ENCODE data around the gene ITPKB. TPM values are rescaled to one million over a fixed set of nuclear protein-coding genes. Genes with fewer than 3 reads are reported as not detected.
"Not testable (repeated sequence)": the region's sequence is repeated elsewhere in the genome, so short reads cannot be mapped to it uniquely, and the experiment has no call there.

The ITPKB gene
- polyA plus RNA-seq, 3 donors from 2014 or later: 14.1 to 37.8 (median 18.7) TPM

DNA sequence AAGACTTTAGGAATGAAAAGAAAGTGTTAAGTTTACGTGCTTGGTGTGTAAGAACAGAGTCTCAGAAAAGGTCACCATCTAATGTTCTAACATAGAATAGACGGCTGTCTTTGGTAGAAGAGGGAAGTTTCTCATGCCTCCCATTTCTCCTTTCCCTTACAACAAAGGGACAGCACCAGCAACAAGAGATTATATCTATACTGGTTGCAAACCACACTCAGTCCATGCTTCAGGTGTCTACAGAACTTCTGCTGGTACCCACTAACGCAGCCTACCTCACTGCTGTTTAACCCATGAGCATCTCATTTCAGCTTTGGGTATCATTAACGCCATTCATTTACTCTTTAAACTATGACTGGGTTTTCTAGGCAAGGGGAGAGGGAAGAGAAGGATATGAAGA is 9.2 kb upstream of the ITPKB start:
- no peak for DNase-seq
- no peaks in the 10 kb centered on the region for H3K9me3 Mint-ChIP-seq
- H3K36me3 Mint-ChIP-seq: no peaks in the 10 kb centered on the region
- H3K27me3 Mint-ChIP-seq (ENCODE audit: low read depth in 3 of 3): peaks cover 0 to 2% (median 0%) of the 10 kb centered on the region in 3 donors
- H3K27ac Mint-ChIP-seq: no peak overlapping the region
- no peak overlapping the region for H3K4me3 Mint-ChIP-seq
- H3K4me1 Mint-ChIP-seq: peaks cover 1 to 2% of the 10 kb centered on the region in 2 donors

DNA sequence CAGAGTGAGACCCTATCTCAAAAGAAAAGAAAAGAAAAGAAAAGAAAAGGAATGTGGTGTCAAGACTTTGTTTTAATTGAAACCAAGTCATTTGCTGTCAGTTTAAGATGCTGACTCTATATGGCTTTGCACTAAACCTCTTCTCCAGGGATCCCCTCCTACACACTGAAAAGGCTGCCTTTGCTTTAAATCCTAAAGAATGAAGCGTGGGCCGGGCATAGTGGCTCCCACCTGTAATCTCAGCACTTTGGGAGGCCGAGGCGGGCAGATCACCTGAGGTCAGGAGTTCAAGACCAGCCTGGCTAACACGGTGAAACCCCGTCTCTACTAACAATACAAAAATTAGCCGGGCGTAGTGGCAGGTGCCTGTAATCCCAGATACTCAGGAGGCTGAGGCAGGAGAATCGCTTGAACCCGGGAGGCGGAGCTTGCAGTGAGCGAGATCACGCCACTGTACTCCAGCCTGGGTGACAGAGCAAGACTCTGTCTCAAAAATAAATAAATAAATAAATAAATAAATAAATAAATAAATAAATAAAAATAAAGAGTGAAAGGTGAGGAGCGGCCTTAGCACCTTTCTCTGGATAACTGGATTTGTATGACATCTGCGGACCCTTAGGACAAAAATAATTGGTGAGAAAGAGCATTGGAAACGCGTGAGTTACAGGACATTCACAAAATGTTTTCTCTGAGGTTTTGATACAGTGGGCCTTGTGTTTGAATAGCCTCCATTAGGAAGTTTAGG is 8.6 kb upstream of the ITPKB start:
- H3K27me3 Mint-ChIP-seq (ENCODE audit: low read depth in 3 of 3); H3K27ac Mint-ChIP-seq; H3K4me1 Mint-ChIP-seq; H3K9me3 Mint-ChIP-seq; DNase-seq; H3K4me3 Mint-ChIP-seq; H3K36me3 Mint-ChIP-seq: not testable (repeated sequence)

DNA sequence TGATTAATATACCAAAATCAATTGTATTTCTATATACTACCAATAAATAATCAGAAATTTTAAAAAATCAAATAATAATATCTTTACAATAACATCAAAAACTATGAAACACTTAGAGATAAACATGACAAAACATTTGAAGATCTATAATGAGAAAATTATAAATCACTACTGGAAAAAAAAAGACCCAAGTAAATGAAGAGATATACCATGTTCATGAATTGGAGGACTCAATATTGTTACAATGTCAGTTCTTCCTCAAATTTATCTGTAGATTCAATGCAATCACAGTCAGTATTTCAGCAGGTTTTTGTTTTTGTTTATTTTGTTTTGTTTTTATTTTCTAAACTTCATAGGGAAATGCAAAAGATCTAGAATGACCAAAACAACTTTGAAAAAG is 4.2 kb upstream of the ITPKB start:
- Mint-ChIP-seq H3K36me3 (no peaks in the 10 kb centered on the region), H3K4me1 (peaks cover 15 to 16% of the 10 kb centered on the region in 2 donors), H3K27ac (no peak overlapping the region), H3K4me3 (no peak overlapping the region), H3K27me3 (ENCODE audit: low read depth in 3 of 3) (peaks cover 6 to 9% (median 8%) of the 10 kb centered on the region in 3 donors), H3K9me3 (no peaks in the 10 kb centered on the region)
- no peak for DNase-seq

DNA sequence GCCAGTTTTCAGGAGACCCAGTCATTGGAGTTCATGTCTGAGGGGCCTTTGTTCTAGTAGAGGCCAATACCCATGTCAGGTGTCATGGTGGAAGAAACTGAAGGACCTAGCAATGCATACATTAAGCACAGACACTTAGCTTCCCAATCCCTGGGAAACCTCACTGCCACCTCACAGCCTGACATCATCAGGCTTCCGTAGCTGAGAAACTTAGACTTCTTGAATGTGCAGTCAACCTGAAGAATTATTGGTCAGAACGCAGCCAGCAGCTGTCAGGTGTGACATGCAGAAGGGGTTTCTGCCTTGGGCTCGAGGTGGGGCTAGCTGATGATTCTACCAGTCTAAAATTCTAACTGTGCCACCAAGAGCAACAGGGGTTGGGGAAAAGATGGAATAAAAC is 1.9 kb upstream of the ITPKB start:
- Mint-ChIP-seq H3K9me3 (no peaks in the 10 kb centered on the region), H3K4me3 (no peak overlapping the region), H3K27me3 (ENCODE audit: low read depth in 3 of 3) (peaks cover 5 to 11% (median 8%) of the 10 kb centered on the region in 3 donors), H3K27ac (peak overlapping the region in 2 of 6 donors; percentile 27 to 35), H3K36me3 (no peaks in the 10 kb centered on the region), H3K4me1 (peaks cover 16 to 20% of the 10 kb centered on the region in 2 donors)
- no peak for DNase-seq

DNA sequence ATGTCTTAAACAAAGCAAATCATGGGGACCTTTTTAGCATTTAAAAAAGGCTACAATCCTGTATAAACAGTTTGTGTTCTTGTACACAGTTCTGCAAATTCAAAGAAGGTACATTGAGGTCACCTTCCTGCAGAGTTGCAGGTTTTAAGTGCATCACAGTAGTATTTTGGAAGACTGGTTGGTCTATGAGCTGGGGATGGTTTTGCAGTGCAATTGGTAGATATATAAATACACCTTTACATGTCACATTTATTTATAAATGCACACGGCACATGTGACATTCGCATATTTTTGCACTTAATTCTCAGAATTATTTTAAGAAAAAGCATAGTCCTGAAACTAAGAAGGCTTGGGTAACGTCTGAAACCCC is 599 bp upstream of the ITPKB start:
- H3K4me3 Mint-ChIP-seq: peak overlapping the region; percentile 95 to 98 (median 97)

DNA sequence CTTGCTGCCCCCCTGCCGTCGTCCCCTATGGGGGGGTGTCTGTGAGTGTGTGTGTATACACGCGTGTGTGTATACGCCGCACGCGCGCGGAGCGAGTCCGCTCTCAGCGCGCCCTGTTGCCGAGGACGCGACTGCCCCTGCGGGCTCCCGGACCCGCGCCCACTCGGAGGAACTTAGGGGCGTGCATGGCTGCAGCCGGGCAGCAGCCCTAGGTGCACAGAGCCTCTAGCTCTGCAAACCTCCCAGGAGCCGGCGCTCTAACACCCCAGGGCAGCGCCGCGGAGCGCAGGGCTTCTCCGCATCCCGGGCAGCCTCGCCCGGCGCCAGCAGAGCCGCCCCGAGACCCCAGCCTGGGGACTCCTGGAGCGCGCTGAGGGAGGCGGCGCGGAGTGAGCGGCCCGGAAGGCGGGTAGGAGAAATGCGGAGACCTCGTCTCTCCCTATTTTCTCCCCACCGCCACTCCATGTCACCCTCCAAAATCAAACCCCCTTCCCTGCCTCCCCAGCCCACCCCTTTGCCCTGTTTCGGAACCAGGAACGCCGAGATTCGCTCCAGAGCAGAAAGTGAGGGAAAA is 574 bp downstream of the ITPKB start:
- peak; percentile 35 to 42 (median 39) for DNase-seq
- peaks cover 4 to 11% (median 8%) of the 10 kb centered on the region in 3 donors for H3K27me3 Mint-ChIP-seq (ENCODE audit: low read depth in 3 of 3)
- H3K27ac Mint-ChIP-seq: peak overlapping the region; percentile 92 to 98 (median 96)
- peak overlapping the region; percentile 95 to 98 (median 97) for H3K4me3 Mint-ChIP-seq
- peaks cover 40 to 44% of the 10 kb centered on the region in 2 donors for H3K4me1 Mint-ChIP-seq
- no peaks in the 10 kb centered on the region for H3K9me3 Mint-ChIP-seq
- peaks cover 11 to 20% (median 12%) of the 10 kb centered on the region in 3 donors for H3K36me3 Mint-ChIP-seq

More for the DNA sequence above, 599 bp upstream of the ITPKB start:
- Mint-ChIP-seq H3K27me3 (ENCODE audit: low read depth in 3 of 3) (peaks cover 4 to 11% (median 8%) of the 10 kb centered on the region in 3 donors), H3K27ac (peak overlapping the region; percentile 92 to 98 (median 96)), H3K36me3 (peaks cover 4 to 8% (median 6%) of the 10 kb centered on the region in 3 donors), H3K9me3 (no peaks in the 10 kb centered on the region), H3K4me1 (peaks cover 28 to 32% of the 10 kb centered on the region in 2 donors)
- no peak for DNase-seq

DNA sequence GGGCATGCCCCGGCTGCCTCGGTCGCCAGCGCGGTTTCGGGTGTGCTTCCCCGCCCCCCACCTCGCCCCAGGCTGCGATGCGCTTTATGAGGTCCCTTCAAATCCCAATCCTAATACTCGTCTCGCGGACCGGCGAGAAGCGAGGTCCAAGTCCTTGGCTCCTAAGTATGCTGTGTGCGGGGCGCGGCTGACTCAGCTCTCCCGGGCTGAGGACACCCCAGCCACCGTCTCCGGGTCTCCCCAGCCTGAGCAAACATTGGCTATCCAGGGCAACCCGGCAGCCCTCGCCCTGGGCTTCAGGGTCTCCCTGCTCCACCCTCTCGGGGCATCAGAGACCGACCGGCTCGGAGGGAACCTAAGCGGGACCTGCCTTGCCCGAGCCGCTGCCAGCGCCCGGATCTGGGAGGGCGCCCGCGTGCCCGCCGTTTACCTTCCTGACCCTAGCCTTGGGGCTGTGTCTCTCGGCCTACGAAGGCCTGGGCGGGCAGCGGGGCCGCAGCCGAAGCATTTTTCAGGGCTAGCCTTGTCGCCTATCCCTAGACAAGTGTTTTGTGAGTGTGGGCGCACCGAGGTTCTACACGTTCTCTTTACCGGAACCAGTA is 1.2 kb downstream of the ITPKB start:
- H3K4me3 Mint-ChIP-seq: peak overlapping the region; percentile 95 to 98 (median 97)
- H3K36me3 Mint-ChIP-seq: peaks cover 11 to 24% (median 14%) of the 10 kb centered on the region in 3 donors
- peak; percentile 47 to 52 (median 49) for DNase-seq
- H3K27ac Mint-ChIP-seq: peak overlapping the region; percentile 62 to 96 (median 90)
- H3K27me3 Mint-ChIP-seq (ENCODE audit: low read depth in 3 of 3): peaks cover 4 to 11% (median 8%) of the 10 kb centered on the region in 3 donors
- H3K9me3 Mint-ChIP-seq: no peaks in the 10 kb centered on the region
- peaks cover 46 to 50% of the 10 kb centered on the region in 2 donors for H3K4me1 Mint-ChIP-seq

DNA sequence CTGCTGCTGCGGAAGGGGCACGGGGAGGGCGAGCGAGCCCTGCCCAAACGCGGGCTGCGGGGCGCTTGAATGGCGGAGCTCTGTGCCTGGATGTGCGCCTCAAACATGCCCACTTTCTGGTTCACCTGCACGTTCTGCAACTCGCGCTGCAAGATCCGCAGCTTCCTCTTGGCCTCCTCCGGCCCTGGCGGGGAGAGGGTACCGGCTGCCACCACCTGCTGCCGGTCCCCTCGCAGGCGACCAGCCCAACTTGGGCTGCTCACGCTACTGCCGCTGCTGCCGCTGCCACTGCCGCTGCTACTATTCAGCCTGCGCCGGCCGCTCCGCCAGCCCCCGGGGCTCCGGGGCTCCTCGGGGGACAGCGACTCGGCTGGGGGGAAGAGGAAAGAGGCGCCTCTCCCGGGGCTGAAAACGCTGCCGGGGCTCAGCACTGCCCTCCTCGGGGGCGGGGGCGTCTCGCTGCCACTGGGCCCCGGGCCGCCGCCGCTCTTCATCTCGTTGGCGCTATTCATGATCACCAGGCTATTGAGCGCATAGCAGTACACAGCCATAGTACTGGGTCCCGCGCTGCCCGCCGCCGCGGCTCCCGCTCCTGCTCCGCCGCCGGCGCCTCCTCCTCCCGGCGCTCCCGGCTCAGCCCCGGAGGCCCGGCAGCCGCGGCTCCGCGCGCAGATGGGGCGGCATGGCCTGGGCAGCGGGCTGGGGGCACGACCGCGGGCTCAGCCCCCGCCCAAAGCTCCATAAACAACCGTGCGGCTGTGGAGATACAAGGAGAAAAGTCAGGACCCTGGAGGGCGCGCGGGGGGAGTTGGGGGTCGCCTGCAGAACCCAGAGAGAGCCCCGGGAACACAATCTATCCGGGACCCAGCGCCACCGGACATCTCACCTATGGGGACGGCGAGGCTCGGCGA is 1.9 kb downstream of the ITPKB start:
- DNase-seq: peak; percentile 61 to 69 (median 62)
- Mint-ChIP-seq H3K4me1 (peaks cover 54 to 57% of the 10 kb centered on the region in 2 donors), H3K27ac (peak overlapping the region in 2 of 6 donors; percentile 92 to 94), H3K36me3 (peaks cover 11 to 27% (median 17%) of the 10 kb centered on the region in 3 donors), H3K4me3 (peak overlapping the region; percentile 95 to 98 (median 97)), H3K9me3 (no peaks in the 10 kb centered on the region), H3K27me3 (ENCODE audit: low read depth in 3 of 3) (peaks cover 4 to 11% (median 8%) of the 10 kb centered on the region in 3 donors)

DNA sequence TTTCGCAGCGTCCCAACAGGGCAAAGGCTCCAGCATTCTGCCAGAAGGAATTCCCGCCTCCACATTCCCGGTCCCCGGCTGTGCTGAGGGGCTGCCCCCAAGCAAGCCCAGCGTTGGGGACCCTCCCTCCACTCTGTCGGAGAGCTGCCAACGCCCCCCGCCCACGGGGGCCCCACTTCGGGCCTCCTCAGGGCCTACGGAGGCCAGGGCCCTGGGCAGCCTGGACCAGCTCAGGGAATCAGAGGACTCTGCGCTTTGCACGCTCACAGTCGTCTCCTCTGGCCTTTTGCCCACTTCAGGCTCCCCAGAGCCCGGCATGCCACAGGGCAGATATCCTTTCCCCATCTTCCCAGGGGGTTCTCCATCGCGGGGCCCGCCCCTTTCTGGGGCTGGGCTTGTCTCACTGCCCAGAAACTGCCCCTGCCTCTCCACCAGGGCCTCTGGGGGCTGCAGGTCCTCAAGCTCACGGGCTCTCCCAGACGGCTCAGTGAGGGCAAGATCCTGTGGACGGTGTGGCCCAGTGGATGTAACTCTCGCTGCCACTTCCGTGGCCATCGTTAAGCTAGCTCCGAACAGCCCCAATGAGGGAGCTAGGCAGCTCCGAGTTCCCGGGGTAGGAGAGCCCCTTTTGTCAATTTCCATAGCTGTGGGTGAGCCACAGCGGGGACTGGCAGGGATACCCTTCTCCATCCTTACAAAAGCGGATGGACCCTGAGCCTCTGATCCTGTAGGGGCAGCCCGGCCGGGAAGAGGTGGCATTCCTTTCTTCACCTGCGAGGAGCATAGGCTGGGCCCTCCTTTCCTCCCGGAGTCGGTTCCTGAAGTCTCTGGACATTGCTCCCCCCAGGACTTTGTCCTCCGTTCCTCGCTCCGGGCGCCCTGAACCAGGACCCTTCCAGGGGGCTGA is 2.8 kb downstream of the ITPKB start:
- Mint-ChIP-seq H3K27ac (peak overlapping the region in 3 of 6 donors; percentile 34 to 76 (median 64)), H3K9me3 (no peaks in the 10 kb centered on the region), H3K27me3 (ENCODE audit: low read depth in 3 of 3) (peaks cover 4 to 11% (median 8%) of the 10 kb centered on the region in 3 donors), H3K4me3 (peak overlapping the region; percentile 95 to 98 (median 97)), H3K36me3 (peaks cover 16 to 31% (median 21%) of the 10 kb centered on the region in 3 donors), H3K4me1 (peaks cover 63 to 66% of the 10 kb centered on the region in 2 donors)
- no peak for DNase-seq

DNA sequence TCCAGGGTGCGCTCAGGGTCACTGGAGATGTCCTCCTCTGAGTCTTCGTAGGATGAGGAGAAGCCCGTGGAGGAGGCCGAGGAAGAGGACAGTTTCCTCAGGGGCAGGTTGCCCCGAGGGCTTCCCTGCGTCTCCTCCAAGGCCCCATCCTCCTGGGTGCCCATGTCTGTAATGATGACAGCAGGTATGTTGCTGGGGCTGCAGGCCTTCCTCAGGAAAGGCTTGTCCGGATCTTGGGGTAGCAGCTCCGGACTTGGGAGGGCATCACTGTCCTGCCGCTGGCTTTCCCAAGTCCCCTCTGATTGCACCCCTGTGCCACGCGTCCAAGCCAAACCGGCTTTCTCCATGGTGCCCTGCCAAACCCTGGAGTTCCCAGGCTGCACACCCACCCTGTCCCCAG is 3.5 kb downstream of the ITPKB start:
- peaks cover 17 to 36% (median 21%) of the 10 kb centered on the region in 3 donors for H3K36me3 Mint-ChIP-seq
- H3K27me3 Mint-ChIP-seq (ENCODE audit: low read depth in 3 of 3): peaks cover 4 to 11% (median 8%) of the 10 kb centered on the region in 3 donors
- peak overlapping the region in 4 of 6 donors; percentile 34 to 86 (median 70) for H3K27ac Mint-ChIP-seq
- DNase-seq: no peak
- peaks cover 69 to 72% of the 10 kb centered on the region in 2 donors for H3K4me1 Mint-ChIP-seq
- H3K9me3 Mint-ChIP-seq: no peaks in the 10 kb centered on the region
- peak overlapping the region; percentile 74 to 98 (median 87) for H3K4me3 Mint-ChIP-seq

DNA sequence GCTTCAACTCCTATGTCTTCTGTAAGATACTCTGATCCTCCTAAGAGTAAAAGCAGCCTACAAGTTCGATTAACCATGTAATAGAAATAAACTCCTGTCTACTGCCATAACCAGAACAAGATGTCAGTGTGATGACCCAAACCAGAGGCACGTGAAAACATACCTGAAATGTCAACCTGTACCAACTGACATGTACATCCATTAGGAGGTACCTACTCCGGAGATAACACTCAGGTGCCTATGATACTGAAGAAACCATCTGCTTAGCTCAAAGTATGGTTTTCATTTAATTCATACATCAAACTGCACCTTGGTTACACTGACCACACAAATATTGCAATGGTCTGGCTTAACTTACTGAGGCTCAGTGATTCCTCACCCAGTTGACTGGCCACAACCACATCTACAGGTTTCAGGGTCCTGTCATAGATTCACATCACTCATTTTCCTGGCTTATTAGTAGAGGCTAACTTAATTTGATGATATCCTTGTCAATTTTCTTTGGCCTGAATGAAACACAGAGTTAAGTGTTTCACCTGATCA is 4.4 kb downstream of the ITPKB start:
- Mint-ChIP-seq H3K9me3 (no peaks in the 10 kb centered on the region), H3K27me3 (ENCODE audit: low read depth in 3 of 3) (peaks cover 4 to 11% (median 8%) of the 10 kb centered on the region in 3 donors), H3K4me1 (peaks cover 71 to 74% of the 10 kb centered on the region in 2 donors), H3K36me3 (peaks cover 17 to 43% (median 27%) of the 10 kb centered on the region in 3 donors), H3K27ac (peak overlapping the region; percentile 76 to 90 (median 84)), H3K4me3 (peak overlapping the region; percentile 74 to 98 (median 87))
- DNase-seq: no peak

DNA sequence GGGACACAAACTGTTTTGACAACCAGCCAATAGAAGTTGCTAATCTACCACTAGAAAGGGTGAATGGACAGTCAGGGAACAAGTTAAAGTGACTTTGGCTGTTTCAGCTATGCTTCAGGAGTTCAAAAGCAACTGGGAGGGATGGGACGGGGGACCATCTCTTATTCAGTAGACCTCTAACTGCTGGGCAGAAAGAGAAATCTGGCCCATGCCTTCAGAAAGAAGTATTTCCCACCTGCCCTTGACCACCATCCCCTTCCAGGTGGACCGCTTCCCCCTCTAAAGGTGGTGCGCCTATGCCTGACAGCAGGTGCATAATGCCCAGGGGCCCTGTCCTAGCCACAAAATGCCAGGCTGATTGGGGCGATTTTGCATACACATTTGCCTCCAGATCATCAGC is 5.2 kb downstream of the ITPKB start:
- H3K9me3 Mint-ChIP-seq: no peaks in the 10 kb centered on the region
- H3K36me3 Mint-ChIP-seq: peaks cover 17 to 44% (median 27%) of the 10 kb centered on the region in 3 donors
- peaks cover 67 to 75% of the 10 kb centered on the region in 2 donors for H3K4me1 Mint-ChIP-seq

More for the DNA sequence above, 5.2 kb downstream of the ITPKB start:
- Mint-ChIP-seq H3K4me3 (peak overlapping the region; percentile 74 to 98 (median 87)), H3K27me3 (ENCODE audit: low read depth in 3 of 3) (peaks cover under 1 to 4% (median 2%) of the 10 kb centered on the region in 3 donors), H3K27ac (peak overlapping the region; percentile 76 to 90 (median 84))
- DNase-seq: no peak
